ENCODE measurements around the gene RPS3.

RPS3 gene

GRCh38 chr11:75384438-75385080 is 14.8 kb upstream of the RPS3 start:
- TF ChIP-seq EZH2phosphoT487 (IDR thresholded peaks at IDR 0.05; ENCODE audit: borderline replicate concordance, low read length) (0 out of 2 replicates have a peak, but pooled peaks have one; percentile 21), CTCF (IDR thresholded peaks at IDR 0.05; ENCODE audit: low read depth, low read length, poor library complexity, severe bottlenecking) (peak; percentile 98)
- no peak overlapping the region for H3K27ac ChIP-seq (ENCODE audit: low read depth, low read length)
- peaks cover 5% of the 10 kb centered on the region for H3K27me3 ChIP-seq (ENCODE audit: control insufficient read depth, low read length)
- no peak overlapping the region for H3K4me2 ChIP-seq (ENCODE audit: low read length)
- H3F3A ChIP-seq (ENCODE audit: control insufficient read depth, insufficient read depth), result no peaks in the 10 kb centered on the region
- H3K79me2 ChIP-seq (ENCODE audit: control insufficient read depth, low read length), result no peaks in the 10 kb centered on the region
- H3K9me3 ChIP-seq (ENCODE audit: control insufficient read depth, insufficient read depth, low read length), result no peaks in the 10 kb centered on the region
- H3K36me3 ChIP-seq (ENCODE audit: control insufficient read depth, low read length), result no peaks in the 10 kb centered on the region
- H3K4me1 ChIP-seq (ENCODE audit: control insufficient read depth, low read length), result no peaks in the 10 kb centered on the region
- H4K20me1 ChIP-seq (ENCODE audit: control insufficient read depth, insufficient read depth, low read depth, low read length), result 0 out of 2 replicates have a peak, but pooled peaks cover 3% of the 10 kb centered on the region
- no peak overlapping the region for H3K4me3 ChIP-seq (ENCODE audit: low read length)
- no peaks in the 10 kb centered on the region for H3K9me2 ChIP-seq (replicated peaks; ENCODE audit: control insufficient read depth, low read length)

- Histone ChIP-seq H3K4me2 (ENCODE audit: low read length) (no peak overlapping the region), H4K20me1 (ENCODE audit: control insufficient read depth, insufficient read depth, low read depth, low read length) (0 out of 2 replicates have a peak, but pooled peaks cover 3% of the 10 kb centered on the region), H3K4me3 (ENCODE audit: low read length) (no peak overlapping the region), H3K4me1 (ENCODE audit: control insufficient read depth, low read length) (no peaks in the 10 kb centered on the region), H3F3A (ENCODE audit: control insufficient read depth, insufficient read depth) (no peaks in the 10 kb centered on the region), H3K27ac (ENCODE audit: low read depth, low read length) (no peak overlapping the region), H3K36me3 (ENCODE audit: control insufficient read depth, low read length) (no peaks in the 10 kb centered on the region), H3K9me2 (replicated peaks; ENCODE audit: control insufficient read depth, low read length) (no peaks in the 10 kb centered on the region), H3K9me3 (ENCODE audit: control insufficient read depth, insufficient read depth, low read length) (no peaks in the 10 kb centered on the region), H3K27me3 (ENCODE audit: control insufficient read depth, low read length) (peaks cover 5% of the 10 kb centered on the region), H3K79me2 (ENCODE audit: control insufficient read depth, low read length) (no peaks in the 10 kb centered on the region)
- no peak for TF ChIP-seq EZH2phosphoT487 (IDR thresholded peaks at IDR 0.05; ENCODE audit: borderline replicate concordance, low read length)
- TF ChIP-seq CTCF (IDR thresholded peaks at IDR 0.05; ENCODE audit: low read depth, low read length, poor library complexity, severe bottlenecking), result no peak
Measured at GRCh38 chr11:75386942-75387630, 12.2 kb upstream of the RPS3 start.

GRCh38 chr11:75387736-75388294 is 11.5 kb upstream of the RPS3 start:
- Histone ChIP-seq H3K4me2 (ENCODE audit: low read length) (no peak overlapping the region), H3K4me1 (ENCODE audit: control insufficient read depth, low read length) (no peaks in the 10 kb centered on the region), H3K9me3 (ENCODE audit: control insufficient read depth, insufficient read depth, low read length) (no peaks in the 10 kb centered on the region), H3F3A (ENCODE audit: control insufficient read depth, insufficient read depth) (no peaks in the 10 kb centered on the region), H3K79me2 (ENCODE audit: control insufficient read depth, low read length) (no peaks in the 10 kb centered on the region), H3K36me3 (ENCODE audit: control insufficient read depth, low read length) (no peaks in the 10 kb centered on the region), H3K4me3 (ENCODE audit: low read length) (no peak overlapping the region), H3K27me3 (ENCODE audit: control insufficient read depth, low read length) (peaks cover 5% of the 10 kb centered on the region), H4K20me1 (ENCODE audit: control insufficient read depth, insufficient read depth, low read depth, low read length) (0 out of 2 replicates have a peak, but pooled peaks cover 3% of the 10 kb centered on the region), H3K9me2 (replicated peaks; ENCODE audit: control insufficient read depth, low read length) (no peaks in the 10 kb centered on the region), H3K27ac (ENCODE audit: low read depth, low read length) (no peak overlapping the region)
- no peak for TF ChIP-seq EZH2phosphoT487 (IDR thresholded peaks at IDR 0.05; ENCODE audit: borderline replicate concordance, low read length)
- TF ChIP-seq CTCF (IDR thresholded peaks at IDR 0.05; ENCODE audit: low read depth, low read length, poor library complexity, severe bottlenecking), result no peak
